A673 (cell line): Measurements from ENCODE around the gene SELENOS.

Source experiments
- EZH2 ChIP-seq: fragments of 200-600 bp; sonication (generic); IDR thresholded peaks from 2 replicates; pipeline ENCODE4 v1.6.1; 2017; ENCODE audit warnings: borderline replicate concordance, low read depth, mild to moderate bottlenecking, mixed read lengths, antibody characterized with exemption, low read length; ENCODE audit not compliant: poor library complexity, severe bottlenecking
- TF ChIP-seq, protein P1 (sequence below): fragments of 300-800, 200-600 bp; sonication (generic); conservative IDR thresholded peaks from 2 replicates; pipeline ENCODE4 v1.5.1; 2017; ENCODE audit warnings: low read depth, mild to moderate bottlenecking, antibody characterized with exemption, low read length, moderate library complexity, mixed read lengths

DNA sequence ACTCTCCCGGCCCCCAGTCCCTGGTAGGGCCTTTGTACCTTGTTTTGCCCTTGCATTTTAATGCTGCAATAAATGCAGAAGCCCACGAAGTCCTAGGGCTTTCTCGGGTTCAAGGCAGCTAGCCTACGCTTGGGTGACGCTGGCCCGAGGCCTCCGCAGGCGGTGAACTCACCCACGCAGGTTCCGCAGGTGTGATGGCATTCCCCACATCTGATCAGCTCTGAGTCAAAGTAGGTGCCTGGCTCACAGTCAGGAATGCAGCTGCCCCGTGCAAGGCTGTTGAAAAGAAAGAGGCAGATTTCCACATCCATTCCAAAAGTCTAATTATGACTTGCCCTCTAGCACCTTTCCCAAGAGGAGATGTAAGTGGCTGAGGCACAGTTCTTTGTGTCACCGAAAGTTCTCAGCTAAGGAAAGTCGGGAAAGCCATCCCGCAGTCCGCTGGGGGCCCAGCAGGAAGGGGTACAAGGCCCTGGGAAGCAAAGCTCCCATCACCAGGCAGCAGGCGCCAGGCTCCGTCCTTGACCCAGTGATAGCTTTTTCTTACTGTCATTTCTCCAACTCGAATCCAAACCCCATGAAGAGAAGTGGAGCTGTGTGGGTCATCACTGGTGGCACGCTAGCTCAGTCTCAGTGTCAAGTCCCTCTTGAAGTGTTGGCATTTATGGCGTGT, 41.0 kb upstream of the SELENOS start:
- TF ChIP-seq, protein P1, sequence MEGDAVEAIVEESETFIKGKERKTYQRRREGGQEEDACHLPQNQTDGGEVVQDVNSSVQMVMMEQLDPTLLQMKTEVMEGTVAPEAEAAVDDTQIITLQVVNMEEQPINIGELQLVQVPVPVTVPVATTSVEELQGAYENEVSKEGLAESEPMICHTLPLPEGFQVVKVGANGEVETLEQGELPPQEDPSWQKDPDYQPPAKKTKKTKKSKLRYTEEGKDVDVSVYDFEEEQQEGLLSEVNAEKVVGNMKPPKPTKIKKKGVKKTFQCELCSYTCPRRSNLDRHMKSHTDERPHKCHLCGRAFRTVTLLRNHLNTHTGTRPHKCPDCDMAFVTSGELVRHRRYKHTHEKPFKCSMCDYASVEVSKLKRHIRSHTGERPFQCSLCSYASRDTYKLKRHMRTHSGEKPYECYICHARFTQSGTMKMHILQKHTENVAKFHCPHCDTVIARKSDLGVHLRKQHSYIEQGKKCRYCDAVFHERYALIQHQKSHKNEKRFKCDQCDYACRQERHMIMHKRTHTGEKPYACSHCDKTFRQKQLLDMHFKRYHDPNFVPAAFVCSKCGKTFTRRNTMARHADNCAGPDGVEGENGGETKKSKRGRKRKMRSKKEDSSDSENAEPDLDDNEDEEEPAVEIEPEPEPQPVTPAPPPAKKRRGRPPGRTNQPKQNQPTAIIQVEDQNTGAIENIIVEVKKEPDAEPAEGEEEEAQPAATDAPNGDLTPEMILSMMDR = no peak
- no peak for TF ChIP-seq EZH2
